ENCODE data around the gene GJD2. TPM values are rescaled to one million over a fixed set of nuclear protein-coding genes. Genes with fewer than 3 reads are reported as not detected.
A peak's percentile ranks its signal among the peaks of the same experiment; 100 is the strongest.

Gene GJD2
- total RNA-seq, 1 donor from 2014 or later, result 0.89 TPM

GRCh38 chr15:34730701-34731100, 24.1 kb downstream of the GJD2 start:
- H3K36me3 Mint-ChIP-seq, result no peaks in the 10 kb centered on the region
- no peak for TF ChIP-seq CTCF (conservative IDR thresholded peaks at IDR 0.05)
- H3K4me3 Mint-ChIP-seq, result no peak overlapping the region
- no peak overlapping the region for H3K27ac Mint-ChIP-seq
- no peaks in the 10 kb centered on the region for H3K9me3 Mint-ChIP-seq
- no peak for DNase-seq (ENCODE audit: extremely low spot score, unreplicated experiment)
- H3K4me1 Mint-ChIP-seq (ENCODE audit: unreplicated experiment), result no peaks in the 10 kb centered on the region
- H3K27me3 Mint-ChIP-seq, result peaks cover 5% of the 10 kb centered on the region

- no peaks in the 10 kb centered on the region for H3K4me1 Mint-ChIP-seq (ENCODE audit: unreplicated experiment)
Measured at GRCh38 chr15:34729886-34730285, 24.9 kb downstream of the GJD2 start.

GRCh38 chr15:34729056-34729455, 25.7 kb downstream of the GJD2 start:
- Mint-ChIP-seq H3K27ac (no peak overlapping the region), H3K4me1 (ENCODE audit: unreplicated experiment) (peaks cover under 1% of the 10 kb centered on the region), H3K36me3 (no peaks in the 10 kb centered on the region), H3K4me3 (no peak overlapping the region), H3K9me3 (no peaks in the 10 kb centered on the region), H3K27me3 (peaks cover under 1% of the 10 kb centered on the region)
- no peak for DNase-seq (ENCODE audit: extremely low spot score, unreplicated experiment)
- no peak for TF ChIP-seq CTCF (conservative IDR thresholded peaks at IDR 0.05)

More at GRCh38 chr15:34729886-34730285, 24.9 kb downstream of the GJD2 start:
- Mint-ChIP-seq H3K27ac (no peak overlapping the region), H3K9me3 (no peaks in the 10 kb centered on the region), H3K27me3 (peaks cover 3% of the 10 kb centered on the region), H3K4me3 (no peak overlapping the region), H3K36me3 (no peaks in the 10 kb centered on the region)
- no peak for TF ChIP-seq CTCF (conservative IDR thresholded peaks at IDR 0.05)
- DNase-seq (ENCODE audit: extremely low spot score, unreplicated experiment), result no peak

GRCh38 chr15:34726406-34727100, 28.2 kb downstream of the GJD2 start:
- no peak for TF ChIP-seq CTCF (conservative IDR thresholded peaks at IDR 0.05)
- Mint-ChIP-seq H3K9me3 (no peaks in the 10 kb centered on the region), H3K36me3 (no peaks in the 10 kb centered on the region), H3K27ac (no peak overlapping the region), H3K27me3 (peaks cover 3% of the 10 kb centered on the region), H3K4me1 (ENCODE audit: unreplicated experiment) (peaks cover 19% of the 10 kb centered on the region), H3K4me3 (no peak overlapping the region)
- DNase-seq (ENCODE audit: extremely low spot score, unreplicated experiment), result no peak

- no peak overlapping the region for H3K4me3 Mint-ChIP-seq
- H3K27me3 Mint-ChIP-seq, result peaks cover 3% of the 10 kb centered on the region
- peaks cover 23% of the 10 kb centered on the region for H3K4me1 Mint-ChIP-seq (ENCODE audit: unreplicated experiment)
- H3K36me3 Mint-ChIP-seq, result no peaks in the 10 kb centered on the region
- TF ChIP-seq CTCF (conservative IDR thresholded peaks at IDR 0.05), result no peak
- peak overlapping the region; percentile 16 for H3K27ac Mint-ChIP-seq
- no peaks in the 10 kb centered on the region for H3K9me3 Mint-ChIP-seq
- no peak for DNase-seq (ENCODE audit: extremely low spot score, unreplicated experiment)
Measured at GRCh38 chr15:34725556-34725955, 29.2 kb downstream of the GJD2 start.
